Stimulated activated CD4-positive, alpha-beta T cell treated with anti-CD3 and anti-CD28 coated beads, Interleukin-2, amount 100 ng/mL, for 4 hours (primary cell): Measurements from ENCODE around the gene PARG.
"Not testable (repeated sequence)": the region's sequence is repeated elsewhere in the genome, so short reads cannot be mapped to it uniquely, and the experiment has no call there.

Experiments
- DNase-seq: peaks from one replicate; pipeline ENCODE4 v3.0.0-alpha.2; 2020; ENCODE audit warnings: low read depth

The PARG gene

DNA sequence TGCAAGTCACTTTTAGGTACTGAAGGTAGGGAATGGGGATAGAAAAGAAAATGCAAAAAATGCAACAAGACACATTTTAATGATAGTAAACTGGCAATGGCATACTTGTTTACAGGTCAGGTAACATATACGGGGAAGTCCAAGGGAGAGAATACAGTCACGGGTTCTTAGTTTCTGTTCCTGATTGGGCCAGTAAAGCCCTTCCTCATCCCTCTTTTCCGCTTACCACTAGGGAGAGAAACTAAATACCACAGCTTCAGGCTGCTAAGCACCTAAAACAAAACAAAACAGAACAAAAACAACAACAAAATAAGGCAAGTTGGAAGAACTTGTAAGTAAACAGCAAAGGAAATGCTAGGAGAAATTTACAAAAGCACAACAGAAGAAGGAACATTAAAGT, 114.5 kb downstream of the PARG start:
- DNase-seq: no peak

DNA sequence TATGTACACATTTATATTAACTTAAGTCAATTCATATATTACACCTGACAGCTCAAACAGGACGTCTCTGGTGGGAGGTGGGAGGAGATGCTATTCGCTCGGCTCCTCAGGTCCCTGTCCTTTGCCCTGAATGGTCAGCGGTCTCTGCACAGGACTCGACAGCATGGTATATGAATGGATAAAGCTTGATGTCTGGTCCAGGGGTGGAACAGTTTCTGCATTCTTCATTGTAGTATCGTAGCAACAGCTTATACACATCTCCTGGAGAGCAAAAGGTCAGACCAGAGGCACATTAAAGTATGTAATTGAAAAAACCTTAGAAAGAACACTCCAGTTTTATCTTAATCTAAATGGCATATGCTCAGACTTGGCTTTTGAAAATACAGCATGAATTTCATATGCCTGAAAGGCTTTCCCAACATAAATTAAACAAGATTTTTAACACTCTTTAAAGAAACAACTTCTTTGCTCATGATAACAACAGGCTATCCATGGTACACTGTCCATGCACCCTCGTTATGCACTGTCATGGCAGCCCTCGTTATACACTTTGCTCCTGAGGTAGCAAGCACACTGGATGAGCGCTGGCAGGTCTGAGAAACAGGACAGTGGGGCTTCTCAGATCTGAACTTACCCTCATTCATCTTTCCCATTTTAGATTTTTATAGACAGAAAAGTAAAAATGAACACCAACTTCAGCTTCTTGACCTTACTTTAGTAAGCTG, 122.4 kb downstream of the PARG start:
- DNase-seq: no peak

DNA sequence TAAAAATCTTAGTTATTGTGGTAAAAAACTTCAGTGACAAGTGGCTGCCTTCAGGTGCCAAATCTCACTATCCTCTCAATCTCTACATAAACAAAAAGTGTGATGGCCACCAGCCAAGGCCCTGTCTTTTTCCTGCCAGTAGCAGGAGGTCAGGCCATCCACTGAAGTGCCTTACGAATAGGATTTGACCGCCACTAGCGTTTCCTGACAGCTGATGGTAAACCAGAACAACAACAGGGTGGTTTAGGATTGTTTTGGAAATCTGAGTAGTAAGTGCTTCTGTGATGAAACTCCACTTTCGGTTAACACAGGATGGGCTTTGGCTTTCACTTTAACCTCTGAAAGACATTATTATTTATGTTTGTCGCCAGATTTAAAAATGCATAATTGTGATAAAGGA, 124.0 kb downstream of the PARG start:
- no peak for DNase-seq

DNA sequence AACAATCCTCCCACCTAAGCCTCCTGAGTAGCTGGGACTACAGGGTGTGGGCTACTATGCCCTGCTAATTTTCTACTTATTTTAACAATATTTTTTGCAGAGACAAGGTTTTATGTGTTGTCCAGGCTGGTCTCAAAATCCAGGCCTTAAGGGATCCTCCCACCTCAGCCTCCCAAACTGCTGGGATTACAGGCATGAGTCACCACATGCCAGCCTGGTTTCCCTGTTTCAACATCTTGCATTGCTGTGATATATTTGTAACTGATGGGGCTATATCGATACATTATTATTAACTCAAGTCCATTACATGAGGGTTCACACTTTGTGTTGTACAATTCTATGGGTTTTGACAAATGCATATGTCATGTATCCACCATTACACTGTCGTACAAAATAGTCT, 137.8 kb downstream of the PARG start:
- no peak for DNase-seq

DNA sequence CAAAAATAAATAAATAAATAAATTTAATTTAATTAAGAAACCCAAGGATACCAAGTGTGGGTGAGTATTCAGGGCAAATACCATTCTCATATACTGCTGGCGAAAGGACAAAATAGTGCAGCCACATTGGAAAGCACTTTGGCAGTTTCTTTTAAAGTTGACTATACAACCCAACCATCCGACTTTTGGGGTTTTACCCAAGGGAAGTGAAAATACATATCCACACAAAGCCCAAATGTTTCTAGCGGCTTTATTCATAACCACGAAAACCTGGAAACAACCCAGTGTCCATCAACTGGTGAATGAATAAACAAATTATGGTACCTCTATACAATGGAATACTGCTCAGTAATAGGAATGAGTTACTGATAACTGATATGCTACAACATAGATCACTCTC, 143.6 kb downstream of the PARG start:
- DNase-seq: no peak

DNA sequence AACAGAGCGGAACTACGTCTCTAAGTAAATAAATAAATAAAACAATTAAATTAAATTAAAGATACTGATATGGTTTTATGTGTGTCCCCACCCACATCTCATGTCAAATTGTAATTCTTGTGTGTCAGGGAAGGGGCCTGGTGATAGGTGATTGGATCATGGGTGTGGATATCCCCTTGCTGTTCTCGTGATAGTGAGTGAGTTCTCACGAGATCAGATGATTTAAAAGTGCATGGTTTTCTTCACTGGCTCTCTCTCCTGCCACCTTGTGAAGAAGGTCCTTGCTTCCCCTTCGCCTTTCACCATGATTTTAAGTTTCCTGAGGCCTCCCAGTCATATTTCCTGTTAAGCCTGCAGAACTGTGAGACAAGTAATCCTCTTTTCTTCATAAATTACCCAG, 150.7 kb downstream of the PARG start:
- no peak for DNase-seq

DNA sequence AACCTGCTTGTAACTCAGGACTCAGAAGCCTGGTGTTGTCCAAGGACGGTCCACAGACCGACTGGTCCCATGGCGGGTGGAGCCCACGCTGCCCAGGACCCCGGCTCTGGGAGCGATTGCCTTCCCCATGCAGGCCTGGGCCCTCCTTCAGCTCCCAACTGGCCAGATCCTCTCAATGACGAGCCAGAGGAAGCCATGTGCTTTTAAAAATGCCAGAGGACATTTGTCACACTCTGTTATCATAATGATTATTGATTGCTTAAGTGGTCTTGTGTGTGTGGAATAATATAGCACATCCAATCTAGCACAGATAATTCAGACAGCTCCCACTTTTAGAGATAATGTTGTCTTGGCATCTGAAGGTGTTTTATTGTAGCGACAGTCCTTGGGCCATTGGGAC, 157.1 kb downstream of the PARG start:
- no peak for DNase-seq

DNA sequence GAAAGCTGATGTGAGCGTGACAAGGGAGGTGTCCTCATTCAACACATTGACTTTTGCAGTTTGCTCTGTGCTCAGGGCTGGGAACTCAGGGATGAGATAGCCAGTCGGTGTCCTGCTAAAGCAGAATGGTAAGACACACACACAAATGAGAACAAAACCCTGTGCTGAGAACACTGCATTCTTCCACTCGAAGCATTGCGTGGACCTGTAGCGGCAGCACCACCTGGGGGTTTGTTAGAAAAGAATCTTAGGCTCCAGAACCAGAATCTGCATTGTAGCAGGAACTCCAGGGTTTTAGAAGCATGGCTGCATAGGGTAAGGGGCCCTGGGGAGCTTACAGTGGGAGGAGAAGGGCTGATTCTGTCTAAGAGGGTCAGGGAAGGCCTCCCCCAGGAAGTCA, 158.2 kb downstream of the PARG start:
- DNase-seq: no peak

DNA sequence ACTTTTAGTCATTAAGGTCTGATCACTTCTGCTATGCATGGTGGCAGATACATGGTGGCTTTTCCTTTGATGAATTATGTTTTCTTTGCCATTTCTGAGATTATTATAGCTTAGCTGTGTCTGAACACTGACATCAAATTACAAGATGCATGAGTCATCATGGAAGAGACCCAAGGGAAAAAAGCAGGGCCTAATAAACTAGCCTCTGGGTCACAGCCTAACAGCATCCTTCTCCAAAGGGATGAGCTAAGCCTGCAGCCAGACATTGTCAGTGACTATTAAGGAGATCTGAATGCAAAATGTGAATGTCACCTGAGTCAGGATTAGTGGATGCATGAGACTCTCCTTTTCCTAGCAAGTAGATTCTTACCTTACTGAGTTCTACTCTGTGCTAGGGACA, 160.6 kb downstream of the PARG start:
- no peak for DNase-seq

DNA sequence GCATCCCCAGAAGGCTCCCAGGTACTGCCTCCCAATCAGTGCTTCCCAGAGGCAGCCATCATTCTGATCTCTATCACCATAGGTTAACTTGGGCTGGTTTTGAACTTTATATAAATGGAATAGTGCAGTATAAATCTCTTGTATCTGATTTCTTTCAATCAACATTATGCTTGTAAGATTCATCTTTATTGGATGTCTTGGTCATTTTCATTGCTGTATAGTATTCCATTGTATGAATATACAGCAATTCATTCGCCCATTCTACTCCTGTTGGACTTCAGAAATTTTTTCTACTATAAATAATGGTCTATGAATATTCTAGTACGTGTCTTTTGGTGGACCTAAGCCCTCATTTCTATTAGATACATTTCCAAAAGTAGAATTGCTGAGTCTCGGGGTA, 163.6 kb downstream of the PARG start:
- no peak for DNase-seq

DNA sequence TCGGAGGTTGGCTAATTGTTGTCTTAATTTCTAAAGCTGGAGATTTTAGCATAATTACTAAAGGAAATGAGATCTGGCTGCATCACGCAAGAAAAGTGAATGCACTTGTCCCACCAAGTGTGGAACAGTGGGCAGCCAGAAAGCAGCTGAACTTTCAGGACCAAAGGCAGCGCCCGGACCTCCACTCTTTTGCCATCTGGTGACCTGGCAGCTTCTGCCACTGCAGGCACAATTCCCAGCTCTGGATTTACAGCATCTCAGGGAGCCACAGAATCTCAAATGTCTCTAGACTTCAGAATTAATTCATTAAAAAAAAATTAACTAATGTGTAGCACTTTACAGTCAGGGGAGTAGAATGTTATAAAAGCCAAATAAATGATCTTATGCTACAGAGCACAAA, 165.0 kb downstream of the PARG start:
- no peak for DNase-seq

DNA sequence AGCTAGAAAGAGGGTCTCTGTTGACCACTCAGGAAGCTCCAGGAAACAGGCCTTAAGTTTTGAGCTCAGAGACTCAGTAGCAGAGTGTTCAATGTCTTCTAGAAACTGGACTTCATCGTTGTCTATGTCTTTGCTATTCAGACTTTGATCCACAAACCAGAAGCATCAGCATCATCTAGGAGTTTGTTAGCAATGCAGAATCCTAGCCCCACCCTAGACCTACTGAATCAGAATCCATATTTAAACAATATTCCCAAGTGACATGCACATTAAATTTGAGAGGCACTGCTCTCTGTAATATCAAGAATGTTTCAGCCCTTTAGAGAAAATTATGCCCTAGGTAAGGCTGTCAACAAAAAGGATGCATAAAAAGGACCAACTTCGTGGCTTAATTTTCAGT, 166.8 kb downstream of the PARG start:
- no peak for DNase-seq

DNA sequence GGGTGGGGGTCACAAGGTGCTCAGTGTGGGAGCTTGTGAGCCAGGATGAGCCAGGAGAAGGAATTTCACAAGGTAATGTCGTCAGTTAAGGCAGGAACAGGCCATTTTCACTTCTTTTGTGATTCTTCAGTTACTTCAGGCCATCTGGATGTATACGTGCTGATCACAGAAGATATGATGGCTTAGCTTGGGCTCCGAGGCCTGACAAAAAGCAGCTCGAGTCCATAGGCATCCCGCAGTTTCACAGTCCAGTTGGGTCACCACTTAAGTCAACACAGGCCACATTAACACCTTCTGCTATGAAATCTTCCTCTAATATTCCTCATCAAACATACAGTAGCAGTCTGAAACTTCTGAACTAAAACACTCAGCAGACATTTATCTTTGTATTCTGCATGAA, 168.9 kb downstream of the PARG start:
- not testable (repeated sequence) for DNase-seq

DNA sequence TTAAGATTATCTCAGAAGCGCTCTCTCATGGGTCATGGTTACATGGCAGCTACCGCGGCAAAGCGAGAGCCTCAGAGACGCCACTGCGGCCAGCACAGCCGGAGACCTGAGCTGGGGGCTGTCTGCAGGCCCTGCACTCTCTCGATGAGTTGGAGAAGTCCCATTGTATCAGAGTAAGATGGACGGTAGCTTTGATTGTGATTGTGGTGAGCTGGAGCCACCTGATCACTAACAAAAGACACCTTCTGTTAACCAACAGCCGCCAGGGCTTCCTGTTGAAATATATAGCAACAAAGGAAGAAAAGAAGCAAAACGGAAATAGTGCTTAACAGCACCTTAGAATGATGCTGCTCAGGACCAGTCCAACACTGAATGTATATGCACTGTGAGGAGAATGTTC, 170.8 kb downstream of the PARG start:
- DNase-seq: not testable (repeated sequence)

DNA sequence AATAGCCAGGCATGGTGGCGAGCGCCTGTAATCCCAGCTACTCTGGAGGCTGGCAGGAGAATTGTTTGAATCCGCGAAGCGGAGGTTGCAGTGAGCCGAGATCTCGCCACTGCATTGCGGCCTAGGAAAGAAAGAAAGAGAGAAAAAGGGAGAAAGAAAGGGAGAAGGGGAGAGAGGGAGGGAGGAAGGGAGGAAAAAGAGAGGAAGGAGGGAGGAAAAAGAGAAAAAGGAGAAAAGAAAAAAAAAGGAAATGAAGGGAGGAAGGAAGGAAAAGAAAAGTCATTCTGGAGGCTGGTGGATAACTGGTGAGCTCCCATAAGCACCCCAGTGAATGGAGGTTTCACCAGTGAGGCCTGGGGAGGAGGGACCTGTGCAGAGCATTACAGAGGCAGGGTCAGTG, 172.1 kb downstream of the PARG start:
- no peak for DNase-seq

DNA sequence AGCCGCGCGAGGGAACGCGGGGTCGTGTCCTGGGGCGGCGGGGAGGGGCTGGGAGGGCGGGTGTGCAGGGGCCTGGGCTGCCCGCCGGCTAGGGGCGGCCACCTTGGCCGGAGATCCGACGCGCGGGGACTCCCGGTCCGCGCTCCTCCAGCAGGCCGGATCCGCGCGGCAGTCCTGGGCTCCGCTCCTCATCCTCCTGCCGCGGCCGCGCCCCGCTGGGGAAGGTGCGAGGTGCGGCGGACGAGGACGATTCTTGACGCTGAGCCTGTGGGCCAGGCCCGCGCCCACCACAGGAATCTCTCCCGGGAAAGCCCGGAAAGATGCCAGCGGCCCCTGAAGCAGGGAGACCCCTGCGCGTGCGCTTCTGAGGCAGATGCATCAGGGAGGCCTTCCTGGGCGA, 173.1 kb downstream of the PARG start:
- DNase-seq: no peak

DNA sequence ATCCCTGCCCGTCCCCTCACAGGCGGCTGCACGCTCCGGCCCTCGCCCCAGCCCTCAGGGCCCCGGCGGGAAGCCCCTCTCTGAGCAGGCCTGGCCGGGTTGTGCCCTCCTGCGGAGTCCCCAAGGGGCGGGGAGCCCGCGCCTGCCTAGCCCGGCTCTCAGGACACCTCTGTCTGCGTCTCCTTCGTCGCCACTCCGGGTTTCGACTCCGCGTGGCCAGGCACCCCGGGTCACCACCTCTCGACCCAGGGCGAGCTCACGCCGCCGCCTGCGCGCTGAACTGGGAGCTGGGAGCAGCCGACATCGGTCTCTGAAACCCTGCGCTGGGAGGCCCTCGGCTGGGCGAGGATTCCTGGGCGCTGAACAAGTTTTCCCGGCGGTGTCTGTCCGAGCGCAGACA, 173.5 kb downstream of the PARG start:
- DNase-seq: no peak
